ENCODE results near the gene UNK. TPM values are rescaled to one million over a fixed set of nuclear protein-coding genes. Genes with fewer than 3 reads are reported as not detected.

UNK gene, protein sequence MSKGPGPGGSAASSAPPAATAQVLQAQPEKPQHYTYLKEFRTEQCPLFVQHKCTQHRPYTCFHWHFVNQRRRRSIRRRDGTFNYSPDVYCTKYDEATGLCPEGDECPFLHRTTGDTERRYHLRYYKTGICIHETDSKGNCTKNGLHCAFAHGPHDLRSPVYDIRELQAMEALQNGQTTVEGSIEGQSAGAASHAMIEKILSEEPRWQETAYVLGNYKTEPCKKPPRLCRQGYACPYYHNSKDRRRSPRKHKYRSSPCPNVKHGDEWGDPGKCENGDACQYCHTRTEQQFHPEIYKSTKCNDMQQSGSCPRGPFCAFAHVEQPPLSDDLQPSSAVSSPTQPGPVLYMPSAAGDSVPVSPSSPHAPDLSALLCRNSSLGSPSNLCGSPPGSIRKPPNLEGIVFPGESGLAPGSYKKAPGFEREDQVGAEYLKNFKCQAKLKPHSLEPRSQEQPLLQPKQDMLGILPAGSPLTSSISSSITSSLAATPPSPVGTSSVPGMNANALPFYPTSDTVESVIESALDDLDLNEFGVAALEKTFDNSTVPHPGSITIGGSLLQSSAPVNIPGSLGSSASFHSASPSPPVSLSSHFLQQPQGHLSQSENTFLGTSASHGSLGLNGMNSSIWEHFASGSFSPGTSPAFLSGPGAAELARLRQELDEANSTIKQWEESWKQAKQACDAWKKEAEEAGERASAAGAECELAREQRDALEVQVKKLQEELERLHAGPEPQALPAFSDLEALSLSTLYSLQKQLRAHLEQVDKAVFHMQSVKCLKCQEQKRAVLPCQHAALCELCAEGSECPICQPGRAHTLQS
- 24.5 to 33.2 TPM (median 29.6 TPM) in 5 replicates for total RNA-seq (2022; extraction: Qiagen RNA extraction; ENCODE audit: low read depth)

DNA sequence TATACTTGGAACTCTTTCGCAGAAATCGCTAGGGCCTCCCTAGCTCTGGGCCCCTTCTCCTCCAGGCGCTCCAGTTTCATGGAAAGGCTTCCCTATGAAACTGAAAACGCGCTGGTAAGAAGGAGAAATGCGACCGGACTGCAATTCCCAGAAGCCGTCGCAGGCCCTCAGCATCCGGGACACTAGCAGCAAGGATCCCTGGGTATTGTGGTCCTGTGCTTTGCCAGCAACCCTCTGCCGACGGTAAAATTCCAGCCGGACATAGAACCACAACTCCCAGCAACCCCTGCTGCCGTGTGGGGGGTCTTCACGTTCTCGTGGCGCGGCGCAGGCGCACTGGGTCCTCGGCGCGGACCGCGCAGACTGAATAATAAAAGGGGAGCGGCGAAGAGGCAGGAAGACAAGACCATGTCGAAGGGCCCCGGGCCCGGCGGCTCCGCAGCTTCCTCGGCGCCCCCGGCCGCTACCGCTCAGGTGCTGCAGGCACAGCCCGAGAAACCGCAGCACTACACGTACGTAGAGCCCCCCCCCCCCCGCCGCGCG lies at the start of gene UNK:
Gene UNK (plus strand): TSS at position 334 of the 543 bp plus-strand sequence. CDS start 75 bp downstream, at position 409.

DNA sequence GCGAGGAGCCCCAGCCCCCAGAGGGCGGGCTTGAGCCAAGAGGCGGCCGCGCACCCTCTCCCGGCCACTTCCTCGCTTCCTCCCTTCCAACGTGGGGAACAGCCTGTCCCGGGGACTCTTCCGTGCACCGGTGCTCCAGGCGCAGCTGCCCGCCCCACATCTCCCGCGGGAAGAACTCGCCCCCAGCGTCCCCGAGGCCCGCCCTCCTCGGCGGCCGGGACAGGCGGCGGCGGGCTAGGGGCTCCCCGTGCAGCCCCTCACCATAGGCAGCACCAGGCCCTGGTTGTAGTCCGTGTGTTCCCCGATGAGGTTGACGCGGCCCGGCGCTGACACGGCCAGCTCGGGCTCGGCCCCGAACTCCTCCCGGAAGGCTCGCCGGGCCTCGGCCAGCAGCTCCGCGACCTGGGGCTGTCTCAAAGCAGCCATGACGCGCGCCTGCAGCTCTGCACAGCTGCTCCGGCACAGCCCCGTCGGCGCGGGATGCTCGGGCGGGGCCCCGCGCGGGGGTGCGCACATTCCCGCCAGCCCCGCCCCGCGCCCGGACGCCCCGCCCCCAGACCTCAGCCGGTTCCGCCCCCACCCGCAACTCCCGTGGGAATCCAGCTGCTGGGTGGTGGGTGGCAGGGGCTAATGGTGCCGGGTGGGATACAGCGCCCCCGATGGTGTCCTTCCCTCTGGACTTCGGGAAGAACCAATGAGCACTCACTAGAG lies 19.7 kb upstream of the UNK start, which contains the start of gene GALK1:
Gene GALK1 (minus strand): TSS at position 482 of the 711 bp plus-strand sequence. CDS start 56 bp downstream, at position 426.

DNA sequence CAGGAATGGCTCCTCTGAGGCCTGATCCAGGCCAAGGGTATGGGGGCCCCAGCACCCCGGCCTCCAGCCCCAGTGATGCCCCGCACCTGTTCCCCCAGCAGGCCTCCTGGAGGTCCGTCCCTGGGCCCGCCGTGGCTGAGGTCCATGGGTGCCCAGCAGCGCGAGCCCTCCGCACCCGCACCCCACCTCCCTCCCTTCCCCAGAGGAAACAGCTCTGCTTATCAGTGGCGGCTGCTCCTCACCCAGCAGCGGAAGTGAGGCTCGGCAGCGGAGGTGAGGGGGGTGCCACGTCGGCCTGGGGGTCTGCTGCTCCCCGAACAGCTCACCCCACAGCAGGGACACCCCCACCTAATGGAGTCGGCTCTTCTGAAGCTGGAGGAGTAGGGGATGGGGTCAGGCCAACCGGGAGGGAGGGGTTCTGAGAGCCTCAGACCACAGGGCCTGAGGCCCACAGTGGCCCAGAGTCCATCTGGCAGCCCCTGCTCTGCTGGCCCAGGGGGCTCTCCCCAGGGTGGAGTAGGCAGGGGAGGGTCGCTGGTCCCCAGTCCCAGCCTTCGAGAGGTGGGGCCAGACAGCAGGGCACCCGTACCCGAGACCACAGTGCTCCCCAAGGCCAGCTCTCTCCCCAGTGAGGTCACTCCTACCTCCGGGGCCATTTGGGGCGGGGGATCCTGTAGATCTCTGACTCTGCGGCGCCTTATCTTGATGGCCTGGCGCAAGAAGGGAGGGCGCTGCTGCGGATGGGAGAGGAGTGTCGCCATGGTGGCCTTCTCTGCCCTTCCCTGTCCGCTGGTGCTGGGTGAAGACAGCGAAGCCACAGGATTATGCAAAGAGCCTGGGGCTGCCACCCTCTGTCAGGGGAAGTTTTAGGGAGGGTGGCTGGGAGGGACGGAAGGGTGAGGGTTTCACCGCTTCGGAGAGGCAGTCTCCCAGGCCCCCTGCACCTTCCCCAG lies 59.2 kb downstream of the UNK start, which contains the start of gene UNC13D:
Gene UNC13D (minus strand): TSS at position 828 of the 953 bp plus-strand sequence. CDS start 67 bp downstream, at position 761.

DNA sequence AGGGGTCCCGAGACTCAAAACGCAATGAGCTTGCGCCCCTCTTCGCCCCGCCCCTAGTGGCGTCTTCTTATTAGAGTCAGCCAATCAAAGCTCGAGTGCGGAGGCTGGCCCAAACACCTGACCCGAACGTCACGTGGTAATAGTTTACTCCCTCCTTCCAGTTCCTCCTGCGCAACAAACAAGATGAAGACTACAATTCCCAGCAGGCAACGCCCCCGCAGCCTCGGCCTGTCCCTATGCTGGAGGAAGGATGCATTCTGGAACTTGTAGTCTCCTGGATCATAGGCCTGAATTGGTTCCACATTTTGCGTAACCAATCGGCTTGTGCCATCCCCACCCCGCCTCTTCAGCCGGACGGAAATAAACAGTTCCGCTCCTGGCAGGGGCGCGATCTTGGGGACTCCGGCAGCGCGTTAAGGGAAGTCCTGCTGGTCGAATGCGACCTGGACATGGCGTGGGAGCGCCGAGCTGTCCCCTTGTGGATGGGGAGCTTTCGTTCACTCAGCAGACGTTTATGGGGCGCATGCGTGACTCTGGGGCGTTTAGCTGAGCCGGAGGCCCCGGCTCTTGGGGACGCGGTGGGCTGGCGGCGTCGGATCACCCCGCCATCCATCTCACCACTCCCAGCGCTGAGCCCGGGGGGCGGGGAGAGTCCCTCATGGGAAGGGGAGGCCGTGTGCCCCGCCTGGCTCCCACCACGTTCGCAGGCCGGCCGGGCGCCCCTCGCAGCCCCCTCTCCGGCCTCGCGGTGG lies 70.9 kb downstream of the UNK start, which contains the start of gene WBP2:
Gene WBP2 (minus strand): TSS at position 26 of the 752 bp plus-strand sequence. CDS start 38 bp downstream, outside the sequence.

Other genes starting within 250 kb of the UNK start
- gene MYO15B, start 197.0 kb upstream of the UNK start, total RNA-seq (2022; extraction: Qiagen RNA extraction; ENCODE audit: low read depth): 32.3 to 66.7 TPM (median 51.1 TPM) in 5 replicates
- gene SMIM5, start 151.4 kb upstream of the UNK start, total RNA-seq (2022; extraction: Qiagen RNA extraction; ENCODE audit: low read depth): 0.64 to 1.4 TPM (median 1.1 TPM) in 5 replicates
- 21.0 to 36.0 TPM (median 27.0 TPM) in 5 replicates for gene RECQL5, start 117.7 kb upstream of the UNK start, total RNA-seq (2022; extraction: Qiagen RNA extraction; ENCODE audit: low read depth)
- 102 to 139 TPM (median 117 TPM) in 5 replicates for gene SAP30BP, start 117.5 kb upstream of the UNK start, total RNA-seq (2022; extraction: Qiagen RNA extraction; ENCODE audit: low read depth)
- 50.8 to 123 TPM (median 97.0 TPM) in 5 replicates for gene ITGB4, start 63.3 kb upstream of the UNK start, total RNA-seq (2022; extraction: Qiagen RNA extraction; ENCODE audit: low read depth)
- gene GALK1, start 19.6 kb upstream of the UNK start, total RNA-seq (2022; extraction: Qiagen RNA extraction; ENCODE audit: low read depth): 37.4 to 83.5 TPM (median 70.9 TPM) in 5 replicates
- 3.3 to 7.1 TPM (median 5.1 TPM) in 5 replicates for gene UNC13D, start 59.6 kb downstream of the UNK start, total RNA-seq (2022; extraction: Qiagen RNA extraction; ENCODE audit: low read depth)
- gene WBP2, start 70.5 kb downstream of the UNK start, total RNA-seq (2022; extraction: Qiagen RNA extraction; ENCODE audit: low read depth): 87.3 to 112 TPM (median 92.7 TPM) in 5 replicates
- 117 to 177 TPM (median 163 TPM) in 5 replicates for gene TRIM47, start 93.8 kb downstream of the UNK start, total RNA-seq (2022; extraction: Qiagen RNA extraction; ENCODE audit: low read depth)
- gene TRIM65, start 112.1 kb downstream of the UNK start, total RNA-seq (2022; extraction: Qiagen RNA extraction; ENCODE audit: low read depth): 25.7 to 47.8 TPM (median 39.1 TPM) in 5 replicates
- gene MRPL38, start 120.1 kb downstream of the UNK start, total RNA-seq (2022; extraction: Qiagen RNA extraction; ENCODE audit: low read depth): 79.6 to 127 TPM (median 121 TPM) in 5 replicates
- gene FBF1, start 156.2 kb downstream of the UNK start, total RNA-seq (2022; extraction: Qiagen RNA extraction; ENCODE audit: low read depth): 3.1 to 12.6 TPM (median 8.6 TPM) in 5 replicates
- 14.2 to 19.1 TPM (median 17.6 TPM) in 5 replicates for gene ACOX1, start 194.4 kb downstream of the UNK start, total RNA-seq (2022; extraction: Qiagen RNA extraction; ENCODE audit: low read depth)
- 21.2 to 29.2 TPM (median 24.2 TPM) in 5 replicates for gene TEN1, start 194.4 kb downstream of the UNK start, total RNA-seq (2022; extraction: Qiagen RNA extraction; ENCODE audit: low read depth)
- 3.6 to 5.9 TPM (median 5.2 TPM) in 5 replicates for gene CDK3, start 216.0 kb downstream of the UNK start, total RNA-seq (2022; extraction: Qiagen RNA extraction; ENCODE audit: low read depth)
- 10.2 to 22.7 TPM (median 18.4 TPM) in 5 replicates for gene EVPL, start 242.5 kb downstream of the UNK start, total RNA-seq (2022; extraction: Qiagen RNA extraction; ENCODE audit: low read depth)